ENCODE results near the gene ASIC3. TPM values are rescaled to one million over a fixed set of nuclear protein-coding genes. Genes with fewer than 3 reads are reported as not detected.

ASIC3 gene
- total and polyA plus RNA-seq, 2 experiments from 2014 or later = 2.1 to 4.5 TPM

- Histone ChIP-seq H3K79me2 (peaks cover 99% of the 10 kb centered on the region), H3K9me3 (ENCODE audit: low read depth) (no peaks in the 10 kb centered on the region), H3K4me1 (ENCODE audit: insufficient read depth) (peaks cover 29% of the 10 kb centered on the region), H3K27ac (no peak overlapping the region), H3K4me3 (no peak overlapping the region), H3K36me3 (replicated peaks; ENCODE audit: insufficient read depth, low read depth) (no peaks in the 10 kb centered on the region), H2AFZ (no peak overlapping the region), H3K9me2 (replicated peaks; ENCODE audit: insufficient read depth) (no peaks in the 10 kb centered on the region), H4K20me1 (ENCODE audit: insufficient read depth, poor library complexity, severe bottlenecking) (peaks cover 82% of the 10 kb centered on the region), H3K27me3 (no peaks in the 10 kb centered on the region), H3K4me2 (no peak overlapping the region)
- WGBS (ENCODE audit: low lambda C conversion rate, missing lambda C conversion rate) = 96% methylated on average over 14 of the region's 14 CpGs
- TF ChIP-seq EZH2 (IDR thresholded peaks at IDR 0.05; ENCODE audit: borderline replicate concordance) (no peak), EZH2phosphoT487 (IDR thresholded peaks at IDR 0.05; ENCODE audit: low read depth, severe bottlenecking, unreplicated experiment) (no peak), CTCF (IDR thresholded peaks at IDR 0.05; ENCODE audit: poor library complexity) (no peak)
- no peak for DNase-seq (ENCODE audit: low spot score)
Measured at GRCh38 chr7:151091988-151092387, 43.7 kb downstream of the ASIC3 start.

- Histone ChIP-seq H3K27me3 (no peaks in the 10 kb centered on the region), H4K20me1 (ENCODE audit: insufficient read depth, poor library complexity, severe bottlenecking) (peaks cover 82% of the 10 kb centered on the region), H2AFZ (no peak overlapping the region), H3K4me1 (ENCODE audit: insufficient read depth) (peaks cover 17% of the 10 kb centered on the region), H3K36me3 (replicated peaks; ENCODE audit: insufficient read depth, low read depth) (no peaks in the 10 kb centered on the region), H3K4me3 (no peak overlapping the region), H3K4me2 (no peak overlapping the region), H3K27ac (no peak overlapping the region), H3K9me2 (replicated peaks; ENCODE audit: insufficient read depth) (no peaks in the 10 kb centered on the region), H3K9me3 (ENCODE audit: low read depth) (no peaks in the 10 kb centered on the region), H3K79me2 (peaks cover 99% of the 10 kb centered on the region)
- WGBS (ENCODE audit: low lambda C conversion rate, missing lambda C conversion rate) = 96% methylated on average over 6 of the region's 6 CpGs
- no peak for TF ChIP-seq CTCF (IDR thresholded peaks at IDR 0.05; ENCODE audit: poor library complexity)
- TF ChIP-seq EZH2 (IDR thresholded peaks at IDR 0.05; ENCODE audit: borderline replicate concordance) = no peak
- no peak for TF ChIP-seq EZH2phosphoT487 (IDR thresholded peaks at IDR 0.05; ENCODE audit: low read depth, severe bottlenecking, unreplicated experiment)
- no peak for DNase-seq (ENCODE audit: low spot score)
Measured at GRCh38 chr7:151093748-151094147, 45.4 kb downstream of the ASIC3 start.

- Histone ChIP-seq H4K20me1 (ENCODE audit: insufficient read depth, poor library complexity, severe bottlenecking) (peaks cover 83% of the 10 kb centered on the region), H3K9me2 (replicated peaks; ENCODE audit: insufficient read depth) (no peaks in the 10 kb centered on the region), H2AFZ (no peak overlapping the region), H3K27me3 (no peaks in the 10 kb centered on the region), H3K4me3 (no peak overlapping the region), H3K79me2 (peaks cover 96% of the 10 kb centered on the region), H3K27ac (no peak overlapping the region), H3K4me1 (ENCODE audit: insufficient read depth) (peaks cover 8% of the 10 kb centered on the region), H3K9me3 (ENCODE audit: low read depth) (no peaks in the 10 kb centered on the region), H3K4me2 (no peak overlapping the region), H3K36me3 (replicated peaks; ENCODE audit: insufficient read depth, low read depth) (no peaks in the 10 kb centered on the region)
- no peak for DNase-seq (ENCODE audit: low spot score)
- 91% methylated on average over 5 of the region's 5 CpGs for WGBS (ENCODE audit: low lambda C conversion rate, missing lambda C conversion rate)
- TF ChIP-seq CTCF (IDR thresholded peaks at IDR 0.05; ENCODE audit: poor library complexity) = no peak
- no peak for TF ChIP-seq EZH2 (IDR thresholded peaks at IDR 0.05; ENCODE audit: borderline replicate concordance)
- no peak for TF ChIP-seq EZH2phosphoT487 (IDR thresholded peaks at IDR 0.05; ENCODE audit: low read depth, severe bottlenecking, unreplicated experiment)
Measured at GRCh38 chr7:151094675-151095074, 46.3 kb downstream of the ASIC3 start.
